ENCODE results near the gene CBX2. TPM values are rescaled to one million over a fixed set of nuclear protein-coding genes. Genes with fewer than 3 reads are reported as not detected.

The CBX2 gene
- total RNA-seq, 1 experiment from 2014 or later, result 28.3 TPM

DNA sequence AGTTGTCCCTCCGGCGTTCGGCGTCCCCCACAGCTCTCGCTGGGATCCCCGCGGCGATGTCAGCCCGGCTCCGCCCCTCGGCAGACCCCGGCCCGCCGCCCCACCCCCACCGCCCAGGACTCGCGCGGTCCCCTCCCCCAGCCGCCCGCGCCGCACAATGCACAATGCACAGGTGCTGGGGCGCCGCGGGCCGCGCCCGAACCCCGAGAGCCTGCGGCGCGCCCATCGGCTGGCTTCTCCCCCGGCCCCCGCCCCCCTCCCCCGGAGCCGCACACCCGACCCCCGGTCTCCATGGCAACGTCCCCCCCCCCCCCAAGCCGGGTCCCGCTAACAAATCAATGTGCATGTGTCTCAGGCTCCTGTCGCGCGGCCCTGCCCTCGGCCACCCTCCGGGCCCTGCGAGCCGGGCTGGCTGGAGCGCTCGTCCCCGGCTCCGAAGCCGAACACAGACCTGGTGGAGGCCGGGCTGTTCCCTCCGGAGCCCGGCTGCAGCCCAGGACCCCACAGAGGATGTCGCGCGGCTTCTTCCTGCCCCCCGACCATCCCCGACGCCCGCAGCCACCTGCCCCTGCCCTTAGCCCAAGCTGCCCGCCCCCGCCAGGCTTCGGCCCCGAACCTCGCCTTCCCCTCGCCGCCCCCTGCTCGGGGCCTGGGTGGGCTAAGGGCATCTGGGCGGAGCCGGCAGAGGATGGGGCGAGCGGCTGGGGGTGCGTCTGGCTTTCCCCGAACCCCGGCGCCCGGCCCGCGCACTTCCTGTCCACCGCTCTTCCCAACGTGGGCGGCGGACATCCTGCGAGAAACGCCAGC is 19.7 kb downstream of the CBX2 start:
- ATAC-seq, result peak; percentile 33
- H3K9me2 ChIP-seq (ENCODE audit: insufficient read depth), result no peaks in the 10 kb centered on the region
- RAD21 ChIA-PET (ENCODE audit: low non-redundant PET in 1 of 2, low total read pairs in 2 of 2, uncharacterized antibody in 2 of 2, unreplicated experiment in 2 of 2), result interaction anchor here (0.6 to 1.4 kb wide), 7 partner anchors 10 to 1187 kb away, joined by 3 to 10 read pairs (median 4); partner anchors contain the start of gene CBX4 (in 1 of the 2)
- no peaks in the 10 kb centered on the region for H3K9me3 ChIP-seq (ENCODE audit: control insufficient read depth in 1 of 2, insufficient read depth in 1 of 2, low read depth in 1 of 2, low read length in 2 of 2)
- H3K4me2 ChIP-seq (ENCODE audit: low read length), result peak overlapping the region; percentile 93
- H4K20me1 ChIP-seq (ENCODE audit: insufficient read depth), result no peaks in the 10 kb centered on the region
- no peaks in the 10 kb centered on the region for H3K27me3 ChIP-seq (ENCODE audit: insufficient read depth, low read length)
- H3K4me3 ChIP-seq (replicated peaks in 1 of 2; ENCODE audit: low read depth in 1 of 2, low read length in 2 of 2), result peak overlapping the region; percentile 45 to 92
- DNase-seq (ENCODE audit: low read depth, low spot score), result no peak
- peaks cover 18% of the 10 kb centered on the region; the same call in 1 of the 2 replicates for H3K79me2 ChIP-seq (ENCODE audit: insufficient read depth, low read length)
- BruUV-seq (replicated peaks), result no TSS peak
- peak; percentile 32; the same call in 1 of the 2 replicates for TF ChIP-seq ZFX (IDR thresholded peaks at IDR 0.05)
- no peak for TF ChIP-seq POLR2A (IDR thresholded peaks at IDR 0.05; ENCODE audit: borderline replicate concordance, extremely low read depth, insufficient read depth, insufficient read length)
- no peak for TF ChIP-seq RAD21 (IDR thresholded peaks at IDR 0.05; ENCODE audit: low read depth)
- TF ChIP-seq ZBTB33 (IDR thresholded peaks at IDR 0.05; ENCODE audit: extremely low read depth, insufficient replicate concordance, low read length), result no peak
- no peak overlapping the region for H2AFZ ChIP-seq (ENCODE audit: low read depth, low read length, poor library complexity, severe bottlenecking)
- peak overlapping the region; percentile 40; the same call in 1 of the 2 replicates for H3K27ac ChIP-seq (ENCODE audit: low read depth, low read length)
- H3K9ac ChIP-seq (ENCODE audit: low read length), result peak overlapping the region; percentile 46
- intact Hi-C loops (cut with micrococcal nuclease), result no loop called here
- CTCF ChIA-PET, result interaction anchor here (0.6 to 2.0 kb wide), 19 partner anchors 8 to 625 kb away, joined by 3 to 13 read pairs (median 5); partner anchors contain the start of gene CBX4
- H3K36me3 ChIP-seq (ENCODE audit: control insufficient read depth in 1 of 2, insufficient read depth in 2 of 2, low read length in 2 of 2), result peaks cover 10 to 18% of the 10 kb centered on the region in 2 experiments; a peak in 2 of 4 replicates
- POLR2A ChIA-PET, result interaction anchor here (0.6 to 2.6 kb wide), 15 partner anchors 8 to 348 kb away, joined by 3 to 22 read pairs (median 5); partner anchors contain the start of gene CBX4
- peaks cover 46 to 68% of the 10 kb centered on the region in 2 experiments for H3K4me1 ChIP-seq (ENCODE audit: control insufficient read depth in 1 of 2, insufficient read depth in 2 of 2, low read length in 2 of 2)
